GM18861 (cell line): ENCODE measurements around the gene PRR5.
"Not testable (repeated sequence)": the region's sequence is repeated elsewhere in the genome, so short reads cannot be mapped to it uniquely, and the experiment has no call there.

Experiments used
- ATAC-seq: cut with Tn5 transposase; IDR thresholded peaks from one replicate; pipeline ENCODE4 v1.9.1; 2021; ENCODE audit not compliant: unreplicated experiment

PRR5 gene

DNA sequence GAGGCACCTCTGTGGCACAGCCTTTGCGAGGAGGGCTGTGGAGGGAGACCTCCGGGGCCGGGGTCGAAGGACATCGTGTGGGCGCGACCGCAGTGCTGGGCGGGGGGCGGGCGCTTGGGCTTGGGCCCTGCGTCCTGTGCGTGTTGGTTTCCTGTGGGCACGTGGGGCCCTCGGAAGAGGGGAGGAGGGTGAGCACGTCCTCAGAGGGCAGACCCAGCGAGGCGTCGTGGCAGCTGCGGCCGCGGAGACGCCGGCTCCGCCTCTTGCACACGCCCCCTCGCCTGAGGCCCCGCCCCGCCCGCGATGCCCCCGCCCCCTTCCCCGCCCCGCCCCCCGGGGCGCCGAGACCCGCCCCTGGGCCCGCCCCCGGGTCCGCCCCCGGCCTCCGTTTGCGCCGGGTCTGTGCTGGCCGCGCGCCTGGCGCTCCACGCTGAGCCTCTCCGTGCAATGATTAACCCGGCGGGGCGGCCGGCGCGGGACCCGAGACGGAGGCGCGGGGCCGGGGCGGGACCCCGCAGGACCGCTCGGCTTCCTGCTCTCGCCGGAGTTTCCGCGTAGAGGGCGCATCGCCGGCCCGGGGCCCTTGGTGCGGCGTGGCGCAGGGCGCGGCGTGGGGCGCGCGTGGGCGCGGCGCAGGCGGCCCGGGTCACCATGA is at the start of gene PRR5:
Gene PRR5 (plus strand): TSS at position 381 of the 655 bp plus-strand sequence. CDS start 271 bp downstream, at position 652.
- ATAC-seq, result peak; percentile 59

- ATAC-seq, result not testable (repeated sequence)
These were observed 49.1 kb upstream of the PRR5 start for GRCh38 chr22:44652866-44653265.

DNA sequence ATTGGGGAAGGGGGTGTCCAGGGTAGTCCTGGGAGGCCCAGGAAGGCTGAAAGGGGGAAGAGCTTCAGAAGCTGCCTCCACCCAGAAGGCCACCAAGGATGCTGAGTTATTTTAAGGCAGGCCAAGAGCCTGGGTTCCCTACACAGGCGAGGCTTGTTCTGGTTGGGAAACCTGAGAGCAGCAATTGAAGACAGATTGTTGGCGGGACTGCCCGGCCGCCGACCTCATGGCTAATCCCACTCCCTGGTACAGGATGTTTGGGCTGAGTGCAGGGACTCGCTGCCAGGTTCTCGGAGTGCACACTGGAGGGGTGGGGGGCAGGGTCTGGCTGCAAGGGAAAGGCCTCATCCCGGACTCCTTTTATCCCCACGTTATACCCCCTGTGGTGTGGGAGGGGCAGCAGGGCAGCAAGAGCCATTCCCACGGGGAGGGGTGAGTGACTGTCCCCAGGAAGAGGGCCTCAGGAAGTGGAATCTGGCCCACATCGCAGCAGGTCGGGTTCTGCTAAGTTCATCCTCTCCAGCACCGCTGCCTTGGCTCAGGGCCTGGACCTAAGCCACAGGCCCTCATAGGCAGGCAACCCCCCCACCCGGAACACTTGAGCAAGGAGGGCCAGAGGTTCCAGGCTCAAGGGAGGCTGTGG is 43.6 kb upstream of the PRR5 start:
- no peak for ATAC-seq

GRCh38 chr22:44659140-44659539 is 42.9 kb upstream of the PRR5 start:
- ATAC-seq, result no peak

DNA sequence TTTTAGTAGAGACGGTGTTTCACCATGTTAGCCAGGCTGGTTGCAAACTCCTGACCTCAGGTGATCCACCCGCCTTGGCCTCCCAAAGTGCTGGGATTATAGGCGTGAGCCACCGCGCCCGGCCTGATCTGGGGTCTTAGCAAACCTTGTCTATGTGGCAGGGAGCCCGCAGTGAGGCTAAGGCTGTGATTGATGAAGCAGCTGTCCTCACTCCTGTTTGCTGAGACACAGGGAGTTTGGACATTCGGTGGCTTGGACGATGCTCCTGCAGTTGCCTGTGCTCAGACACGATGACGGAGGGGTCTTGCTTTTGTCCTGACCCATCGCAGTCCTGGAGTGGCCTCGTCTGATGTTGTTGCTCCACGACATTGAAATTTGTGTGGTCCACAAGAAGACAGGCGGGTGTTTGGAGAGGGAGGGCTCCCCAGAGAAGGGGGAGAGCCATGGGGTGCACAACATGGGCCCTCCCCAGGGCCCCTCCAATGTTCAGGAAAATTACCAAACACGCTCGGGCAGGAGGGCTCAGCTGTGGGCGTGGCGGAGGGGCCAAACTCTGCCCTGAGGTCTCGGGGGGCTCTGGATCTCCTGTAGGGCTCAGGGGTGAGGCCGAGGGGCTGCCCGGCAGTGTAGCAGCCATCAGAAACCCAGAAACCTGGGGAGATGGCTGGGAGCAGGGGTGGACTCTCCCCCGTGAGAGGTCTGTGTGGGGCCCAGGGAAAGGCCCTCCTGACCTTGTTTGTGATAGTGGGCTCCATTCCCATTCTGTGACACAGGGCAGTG is 41.8 kb upstream of the PRR5 start:
- no peak for ATAC-seq

- no peak for ATAC-seq
These were observed 40.9 kb upstream of the PRR5 start for GRCh38 chr22:44661070-44661469.

GRCh38 chr22:44661659-44662569 is 40.1 kb upstream of the PRR5 start:
- no peak for ATAC-seq

DNA sequence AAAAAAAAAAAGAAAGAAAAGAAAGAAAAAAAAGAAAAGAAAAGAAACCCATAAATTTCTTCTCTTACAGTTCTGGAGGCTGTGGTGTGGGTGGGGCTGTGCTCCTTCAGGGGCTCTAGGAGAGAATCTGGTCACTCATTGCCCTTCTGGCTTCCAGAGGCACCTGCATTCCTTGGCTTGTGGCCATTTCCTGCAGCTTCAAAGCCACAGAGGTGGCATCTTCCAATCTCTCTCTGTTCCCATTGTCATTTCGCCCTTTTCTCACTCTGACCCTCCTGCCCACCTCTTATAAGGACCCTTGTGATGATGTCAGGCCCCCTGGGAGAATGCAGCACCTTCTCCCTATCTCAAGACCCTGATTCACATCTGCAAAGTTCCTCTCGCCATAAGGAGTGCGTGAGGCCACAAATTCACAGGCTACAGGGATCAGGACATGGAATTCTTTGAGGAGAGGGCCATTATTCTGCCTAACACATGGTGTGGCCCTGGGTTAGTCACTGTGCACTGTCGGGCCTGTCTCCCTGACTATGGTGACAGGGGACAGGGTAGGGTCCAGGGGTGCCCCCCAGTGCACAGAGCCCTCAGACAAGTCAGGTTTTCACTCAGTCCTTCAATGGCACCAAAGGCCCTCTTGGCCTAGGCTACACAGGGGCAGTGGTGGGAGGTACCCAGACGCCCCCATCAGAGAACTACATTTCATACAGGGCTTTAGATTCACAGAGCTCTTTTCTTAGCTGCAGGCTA is 38.6 kb upstream of the PRR5 start:
- no peak for ATAC-seq

DNA sequence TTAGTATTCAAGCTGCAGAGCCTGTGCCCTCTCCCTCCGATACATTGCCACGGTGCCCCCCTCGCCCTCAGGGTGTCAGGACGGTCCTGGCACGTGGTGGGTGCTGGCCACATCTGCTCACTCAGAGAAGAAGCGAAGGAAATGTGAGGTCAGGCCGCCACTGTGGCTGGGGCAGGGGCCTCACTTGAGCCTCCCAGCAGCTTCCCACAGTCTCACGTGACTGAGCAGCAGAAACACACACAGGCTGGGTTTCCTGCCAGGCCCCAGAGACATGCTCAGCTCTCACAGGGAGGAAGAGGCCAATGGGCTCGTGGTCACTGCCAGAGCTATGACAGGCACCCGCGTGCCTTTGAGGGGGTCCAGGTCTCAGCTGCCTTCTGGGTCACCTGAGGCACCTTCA is 37.9 kb upstream of the PRR5 start:
- ATAC-seq, result no peak

DNA sequence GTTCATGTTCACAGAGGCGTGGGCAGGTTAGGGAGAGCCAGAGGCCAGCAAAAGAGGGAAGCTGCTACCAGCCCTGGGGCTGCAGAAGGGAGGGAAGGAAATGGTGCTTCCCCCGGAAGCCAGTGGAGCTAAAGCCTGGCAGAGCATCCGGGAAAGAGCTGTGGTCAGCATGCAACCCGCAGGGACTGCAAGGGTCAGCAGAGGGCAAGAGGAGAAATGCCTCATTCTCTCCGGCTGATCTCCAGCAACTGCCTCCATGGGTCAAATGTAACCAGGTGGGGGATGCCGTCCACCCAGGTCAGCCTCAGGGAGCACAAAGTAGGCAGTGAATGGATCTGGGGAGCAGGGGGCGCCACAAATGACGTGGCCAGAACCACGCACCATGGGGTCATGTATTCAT is 36.9 kb upstream of the PRR5 start:
- ATAC-seq, result no peak

GRCh38 chr22:44666207-44666585 is 35.8 kb upstream of the PRR5 start:
- no peak for ATAC-seq

DNA sequence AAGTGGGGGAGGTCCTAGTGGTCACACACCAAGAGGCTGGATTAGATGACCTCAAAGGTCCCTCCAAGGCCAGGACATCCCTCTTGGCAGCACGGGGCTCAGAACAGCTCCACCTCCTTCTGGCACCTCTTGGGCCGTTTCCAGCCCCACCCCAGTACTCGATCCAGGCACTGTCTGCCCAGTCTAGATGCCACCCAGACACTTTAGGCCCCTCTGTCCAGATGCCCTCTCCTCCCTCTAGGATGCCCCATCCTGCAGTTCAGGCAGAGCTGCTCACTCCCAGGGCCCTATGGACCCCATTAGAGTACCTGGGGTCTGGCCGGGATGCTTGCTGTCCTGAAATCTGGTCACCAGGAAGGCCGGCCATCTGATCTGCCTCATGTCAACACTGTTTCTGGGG is 34.7 kb upstream of the PRR5 start:
- ATAC-seq, result no peak

GRCh38 chr22:44667829-44668189 is 34.2 kb upstream of the PRR5 start:
- ATAC-seq, result no peak

- ATAC-seq, result no peak
These were observed 33.7 kb upstream of the PRR5 start for GRCh38 chr22:44668190-44668885.

DNA sequence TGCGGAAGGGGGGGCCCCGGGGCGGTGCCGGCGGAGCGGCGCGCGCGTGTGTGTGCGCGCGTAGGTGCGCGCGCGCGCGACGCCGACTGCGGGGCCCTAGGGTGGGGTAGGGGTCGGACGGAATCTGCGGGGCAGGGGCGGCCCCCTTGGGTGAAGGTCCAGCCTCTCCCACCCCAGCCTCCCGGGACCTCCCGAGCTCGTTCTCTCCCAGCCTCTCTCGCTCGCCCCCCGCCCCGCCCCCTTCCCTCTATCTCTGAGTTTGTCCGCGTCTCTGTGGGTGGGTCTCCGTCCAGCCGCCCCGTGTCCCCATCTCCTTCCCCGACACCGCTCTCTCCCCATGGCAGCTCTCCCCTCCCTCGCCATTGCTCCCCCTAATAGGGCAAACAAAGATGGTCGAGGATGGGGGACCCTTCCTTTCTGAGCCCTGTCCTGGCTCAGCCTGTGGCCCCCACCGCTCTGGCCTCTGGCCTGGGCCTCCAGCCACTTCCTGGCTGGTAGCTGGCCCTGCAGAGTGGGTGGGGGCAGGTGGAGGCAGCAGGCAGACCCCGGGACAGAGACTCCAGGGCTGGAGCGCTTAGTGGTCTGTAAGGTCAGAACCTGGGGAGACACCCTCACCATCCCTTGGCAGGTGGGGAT is 33.0 kb upstream of the PRR5 start:
- ATAC-seq, result no peak

- ATAC-seq, result no peak
These were observed 32.4 kb upstream of the PRR5 start for GRCh38 chr22:44669561-44669976.

- no peak for ATAC-seq
These were observed 31.6 kb upstream of the PRR5 start for GRCh38 chr22:44670220-44670988.

- no peak for ATAC-seq
These were observed 30.3 kb upstream of the PRR5 start for GRCh38 chr22:44671742-44672141.

DNA sequence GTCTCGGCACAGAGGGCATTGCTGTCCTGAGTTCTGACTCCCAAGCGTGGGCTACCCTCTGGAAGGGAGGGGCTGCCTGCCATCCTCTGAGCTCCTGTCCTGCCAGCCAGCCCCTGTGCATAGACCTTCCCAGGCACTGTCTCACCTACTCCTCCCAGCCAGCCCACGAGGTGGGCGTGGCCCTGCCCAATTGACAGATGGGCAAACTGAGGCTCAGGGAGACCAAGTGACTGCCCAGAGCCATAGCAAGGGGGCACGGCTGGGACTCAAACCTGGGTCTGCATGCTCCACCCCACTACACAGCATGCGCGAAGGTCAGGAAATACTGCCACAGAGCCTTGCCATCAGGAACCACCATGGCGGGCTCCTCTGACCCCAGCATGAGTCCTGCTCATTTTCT is 29.4 kb upstream of the PRR5 start:
- ATAC-seq, result no peak
